Fibroblast of villous mesenchyme (primary cell): Measurements from ENCODE around the gene TBC1D22A. TPM values are rescaled to one million over a fixed set of nuclear protein-coding genes. Genes with fewer than 3 reads are reported as not detected.

Source experiments
- DNase-seq: peaks from one replicate; pipeline ENCODE4 v3.0.0-alpha.2; 2010; ENCODE audit warnings: low read depth
- H3K4me3 ChIP-seq: 2 replicates; pipeline ENCODE4 v1.5.1; 2011; ENCODE audit warnings: low read depth, mild to moderate bottlenecking, low read length
- CTCF ChIP-seq: IDR thresholded peaks from 2 replicates; pipeline ENCODE4 v1.5.1; 2012; ENCODE audit warnings: low read depth, mild to moderate bottlenecking, low read length; ENCODE audit not compliant: insufficient read depth
- total RNA-seq: library from RNA; depleted of rRNA; stranded (reverse); fragments of >200 nt; gene quantifications from 2 replicates; pipeline ENCODE4 v1.2.3, GENCODE V29; 2012

The TBC1D22A gene
- total RNA-seq, 1 donor = 12.5 TPM

GRCh38 chr22:46823654-46824053, 61.2 kb downstream of the TBC1D22A start:
- DNase-seq = no peak
- no peak for TF ChIP-seq CTCF
- H3K4me3 ChIP-seq = no peak overlapping the region

GRCh38 chr22:46824344-46824909, 62.0 kb downstream of the TBC1D22A start:
- no peak for TF ChIP-seq CTCF
- DNase-seq = no peak
- H3K4me3 ChIP-seq = no peak overlapping the region

- TF ChIP-seq CTCF = no peak
- H3K4me3 ChIP-seq = no peak overlapping the region
- DNase-seq = no peak
Observed at GRCh38 chr22:46824980-46825544, 62.6 kb downstream of the TBC1D22A start.

GRCh38 chr22:46826438-46827135, 64.1 kb downstream of the TBC1D22A start:
- DNase-seq = no peak
- H3K4me3 ChIP-seq = no peak overlapping the region
- no peak for TF ChIP-seq CTCF

GRCh38 chr22:46827136-46827780, 64.8 kb downstream of the TBC1D22A start:
- no peak for TF ChIP-seq CTCF
- H3K4me3 ChIP-seq = no peak overlapping the region
- DNase-seq = no peak

- TF ChIP-seq CTCF = no peak
- no peak overlapping the region for H3K4me3 ChIP-seq
- no peak for DNase-seq
Observed at GRCh38 chr22:46827781-46828180, 65.3 kb downstream of the TBC1D22A start.
